Fibroblast of villous mesenchyme (primary cell): ENCODE data around the gene GGT6. TPM values are rescaled to one million over a fixed set of nuclear protein-coding genes. Genes with fewer than 3 reads are reported as not detected.
A peak's percentile ranks its signal among the peaks of the same experiment; 100 is the strongest.

ENCODE experiments used
- DNase-seq: peaks from one replicate; pipeline ENCODE4 v3.0.0-alpha.2; 2010; ENCODE audit warnings: low read depth
- H3K4me3 ChIP-seq: 2 replicates; pipeline ENCODE4 v1.5.1; 2011; ENCODE audit warnings: low read depth, mild to moderate bottlenecking, low read length
- CTCF ChIP-seq: IDR thresholded peaks from 2 replicates; pipeline ENCODE4 v1.5.1; 2012; ENCODE audit warnings: low read depth, mild to moderate bottlenecking, low read length; ENCODE audit not compliant: insufficient read depth
- total RNA-seq: library from RNA; depleted of rRNA; stranded (reverse); fragments of >200 nt; gene quantifications from 2 replicates; pipeline ENCODE4 v1.2.3, GENCODE V29; 2012

GGT6 gene
- total RNA-seq, 1 donor: not detected

GRCh38 chr17:4520894-4521600 lies 39.3 kb downstream of the GGT6 start:
- no peak for DNase-seq

GRCh38 chr17:4520060-4520893 lies 40.1 kb downstream of the GGT6 start:
- no peak for TF ChIP-seq CTCF
- H3K4me3 ChIP-seq: no peak overlapping the region
- DNase-seq: peak; percentile 21

More at GRCh38 chr17:4520894-4521600, 39.3 kb downstream of the GGT6 start:
- TF ChIP-seq CTCF: no peak
- no peak overlapping the region for H3K4me3 ChIP-seq

- no peak overlapping the region for H3K4me3 ChIP-seq
- TF ChIP-seq CTCF: no peak
- no peak for DNase-seq
Observed at GRCh38 chr17:4519361-4519788, 41.0 kb downstream of the GGT6 start.

- TF ChIP-seq CTCF: no peak
- no peak overlapping the region for H3K4me3 ChIP-seq
- no peak for DNase-seq
Observed at GRCh38 chr17:4518901-4519300, 41.5 kb downstream of the GGT6 start.

GRCh38 chr17:4516735-4517134 lies 43.6 kb downstream of the GGT6 start:
- no peak overlapping the region for H3K4me3 ChIP-seq
- TF ChIP-seq CTCF: no peak
- peak; percentile 91 for DNase-seq

GRCh38 chr17:4515501-4515900 lies 44.9 kb downstream of the GGT6 start:
- no peak for TF ChIP-seq CTCF
- DNase-seq: no peak
- no peak overlapping the region for H3K4me3 ChIP-seq
